A549 (cell line): ENCODE data around the gene N4BP2. TPM values are rescaled to one million over a fixed set of nuclear protein-coding genes. Genes with fewer than 3 reads are reported as not detected.

Experiments
- ATAC-seq, 2 experiments: fragments of 200-7000 bp in 1 of 2; fragments of >200 bp in 1 of 2; cut with Nextera tagmentation in 1 of 2; cut with Tn5 transposase in 1 of 2; 3 replicates each; pipeline versions ENCODE4 v1.8.0 to v1.9.1; 2018 to 2020; ENCODE audit warnings: mild to moderate bottlenecking in 1 of 2, moderate library complexity in 1 of 2
- CTCF ChIA-PET: fragments of 300-600 bp; sonication (Branson Sonifier 250); formaldehyde crosslinking; extraction: SDS; loops from one replicate; lab custom pipeline; 2021; ENCODE audit warnings: antibody characterized with exemption, inconsistent platforms; lab: Yijun Ruan, JAX
- POLR2A ChIA-PET: fragments of 350-600 bp; formaldehyde crosslinking; extraction: SDS; loops from one replicate; lab custom pipeline; 2021; ENCODE audit warnings: antibody characterized with exemption, inconsistent platforms; lab: Yijun Ruan, JAX
- DNase-seq, 2 experiments: peaks; one replicate each; pipeline versions ENCODE4 v3.0.0 to v3.0.0-alpha.2; 2011 to 2016; ENCODE audit warnings: low read depth in 1 of 2, low spot score in 1 of 2
- FAIRE-seq: peaks from 2 replicates; lab custom pipeline; 2011; peaks lifted over from hg19 to GRCh38; lab: Jason Lieb, UNC
- H3K27ac ChIP-seq, 2 experiments: fragments of >200 bp; sonication (Bioruptor Twin); formaldehyde crosslinking; 3 replicates each; pipeline ENCODE4 v1.5.1; 2016 to 2017
- H3K4me1 ChIP-seq: fragments of >200 bp; sonication (Bioruptor Twin); formaldehyde crosslinking; 3 replicates; pipeline ENCODE4 v1.6.1; 2016
- H3K4me2 ChIP-seq: fragments of >200 bp; sonication (Bioruptor Twin); formaldehyde crosslinking; 3 replicates; pipeline ENCODE4 v1.6.1; 2016
- H3K4me3 ChIP-seq: fragments of >200 bp; sonication (Bioruptor Twin); formaldehyde crosslinking; 3 replicates; pipeline ENCODE4 v1.5.1; 2016
- H3K9me3 ChIP-seq: fragments of >200 bp; sonication (Bioruptor Twin); formaldehyde crosslinking; 3 replicates; pipeline ENCODE4 v1.6.1; 2016
- ATOH8 ChIP-seq: fragments of 250-450 bp; sonication (Bioruptor Pico); IDR thresholded peaks from 2 replicates; pipeline ENCODE4 v1.5.0; 2020; ENCODE audit warnings: low read depth, mild to moderate bottlenecking, moderate library complexity
- CBX8 ChIP-seq: fragments of 200-600 bp; sonication (generic); IDR thresholded peaks from 2 replicates; pipeline ENCODE4 v1.6.1; 2016
- CHD2 ChIP-seq: fragments of 150-350 bp; IDR thresholded peaks from 2 replicates; pipeline ENCODE4 v1.6.1; 2014; ENCODE audit warnings: low read length; ENCODE audit not compliant: partially characterized antibody
- CHD4 ChIP-seq: fragments of 200-600 bp; sonication (generic); IDR thresholded peaks from 2 replicates; pipeline ENCODE4 v1.6.1; 2016; ENCODE audit warnings: antibody characterized with exemption, mild to moderate bottlenecking, borderline replicate concordance
- EP300 ChIP-seq, 2 experiments: fragments of >200 bp; sonication (Bioruptor Twin); formaldehyde crosslinking; IDR thresholded peaks; 2 replicates in 1 of 2; 3 replicates in 1 of 2; pipeline ENCODE4 v1.6.1; 2016 to 2017
- FOSB ChIP-seq: fragments of 250-450 bp; sonication (Bioruptor Pico); IDR thresholded peaks from 2 replicates; pipeline ENCODE4 v1.5.0; 2020; ENCODE audit warnings: mild to moderate bottlenecking, moderate library complexity
- FOSL2 ChIP-seq, 2 experiments: fragments of 450-650 bp in 1 of 2; fragments of >200 bp in 1 of 2; sonication (Bioruptor Twin) in 1 of 2; formaldehyde crosslinking; IDR thresholded peaks; 2 replicates each; pipeline versions ENCODE4 v1.5.0 to v1.6.1; 2016 to 2020; ENCODE audit warnings: mild to moderate bottlenecking in 1 of 2, moderate library complexity in 1 of 2
- FOXS1 ChIP-seq: fragments of 250-450 bp; sonication (Bioruptor Pico); IDR thresholded peaks from 2 replicates; pipeline ENCODE4 v1.5.0; 2020; ENCODE audit warnings: mild to moderate bottlenecking, moderate library complexity
- GATA3 ChIP-seq: IDR thresholded peaks from 2 replicates; pipeline ENCODE4 v1.6.1; 2012; ENCODE audit warnings: borderline replicate concordance
- HOXB13 ChIP-seq: fragments of 250-450 bp; sonication (Bioruptor Pico); IDR thresholded peaks from 2 replicates; pipeline ENCODE4 v1.5.0; 2020; ENCODE audit warnings: low read depth, mild to moderate bottlenecking, moderate library complexity
- KDM5A ChIP-seq: fragments of 200-600 bp; sonication (generic); IDR thresholded peaks from 2 replicates; pipeline ENCODE4 v1.6.1; 2016; ENCODE audit warnings: antibody characterized with exemption, mild to moderate bottlenecking
- MAFK ChIP-seq: fragments of 450-650 bp; IDR thresholded peaks from 2 replicates; pipeline ENCODE4 v1.6.1; 2014; ENCODE audit not compliant: partially characterized antibody
- MAZ ChIP-seq: fragments of 150-350 bp; IDR thresholded peaks from 2 replicates; pipeline ENCODE4 v1.6.1; 2014; ENCODE audit warnings: antibody characterized with exemption, low read depth, low read length, borderline replicate concordance
- NFE2L2 ChIP-seq: fragments of 150-350 bp; conservative IDR thresholded peaks from 2 replicates; pipeline ENCODE4 v1.6.1; 2014; ENCODE audit warnings: low read length
- NPAS2 ChIP-seq: fragments of 250-450 bp; sonication (Bioruptor Pico); IDR thresholded peaks from 2 replicates; pipeline ENCODE4 v1.8.0; 2022; ENCODE audit warnings: mild to moderate bottlenecking, moderate library complexity, borderline replicate concordance
- PHF8 ChIP-seq: fragments of 200-600 bp; sonication (generic); IDR thresholded peaks from 2 replicates; pipeline ENCODE4 v1.6.1; 2016; ENCODE audit warnings: low read depth, mild to moderate bottlenecking, antibody characterized with exemption, moderate library complexity, borderline replicate concordance
- POLR2AphosphoS2 ChIP-seq: conservative IDR thresholded peaks from 2 replicates; pipeline ENCODE4 v1.6.1; 2012; ENCODE audit warnings: low read length, improper control_type of control experiment, inconsistent platforms
- RAD21 ChIP-seq, 2 experiments: fragments of >200 bp in 1 of 2; sonication (Bioruptor Twin) in 1 of 2; formaldehyde crosslinking in 1 of 2; IDR thresholded peaks in 1 of 2; conservative IDR thresholded peaks in 1 of 2; 2 replicates in 1 of 2; 3 replicates in 1 of 2; pipeline ENCODE4 v1.6.1; 2012 to 2018; ENCODE audit warnings: inconsistent platforms in 1 of 2
- RARB ChIP-seq: fragments of 250-450 bp; sonication (Bioruptor Pico); IDR thresholded peaks from 2 replicates; pipeline ENCODE4 v1.8.0; 2021; ENCODE audit warnings: mild to moderate bottlenecking, moderate library complexity
- RFX5 ChIP-seq: fragments of 450-650 bp; IDR thresholded peaks from 2 replicates; pipeline ENCODE4 v1.7.1; 2014; ENCODE audit warnings: antibody characterized with exemption, mild to moderate bottlenecking, moderate library complexity
- SMC3 ChIP-seq: fragments of >200 bp; sonication (Bioruptor Twin); formaldehyde crosslinking; IDR thresholded peaks from 3 replicates; pipeline ENCODE4 v1.6.1; 2018; ENCODE audit warnings: inconsistent platforms
- TP53 ChIP-seq: fragments of 250-450 bp; sonication (Bioruptor Pico); IDR thresholded peaks from 2 replicates; pipeline ENCODE4 v1.5.0; 2021; ENCODE audit warnings: mild to moderate bottlenecking, moderate library complexity
- ZC3H11A ChIP-seq: fragments of 450-650 bp; IDR thresholded peaks from 2 replicates; pipeline ENCODE4 v1.6.1; 2014; ENCODE audit warnings: antibody characterized with exemption, mild to moderate bottlenecking
- ZFP36 ChIP-seq: fragments of 450-650 bp; IDR thresholded peaks from 2 replicates; pipeline ENCODE4 v1.6.1; 2014; ENCODE audit warnings: borderline replicate concordance; ENCODE audit not compliant: partially characterized antibody
- WGBS: methylation state at CpG from one replicate; pipeline ENCODE4 v1.1.6; 2017; ENCODE audit errors: missing lambda C conversion rate; 5-methylcytosine and 5-hydroxymethylcytosine counted together
- polyA plus RNA-seq, 4 experiments: library from polyadenylated mRNA; depleted of rRNA in 3 of 4; stranded (reverse); fragments of >200 nt; fragmentation: RNase III in 1 of 4; extraction: RNeasy Plus Mini Kit Qiagen cat#74134 plus additional on column Dnase treatment in 1 of 4; gene quantifications; 2 replicates in 3 of 4; 3 replicates in 1 of 4; pipeline ENCODE4 v1.2.3, GENCODE V29; 2011 to 2017
- TF ChIP-seq, protein P1 (sequence below): fragments of >200 bp; sonication (Bioruptor Twin); formaldehyde crosslinking; IDR thresholded peaks from 2 replicates; pipeline ENCODE4 v1.6.1; 2016

N4BP2 gene
- polyA plus RNA-seq, 2 of the 4 experiments (the other 2 are of a cell fraction): 2.7 to 10.4 TPM

- CTCF ChIA-PET: no interaction called here
- no peak for DNase-seq
- H3K27ac ChIP-seq: no peak overlapping the region
- no peak overlapping the region for H3K4me3 ChIP-seq
- POLR2A ChIA-PET: no interaction called here
- WGBS: 50% methylated on average over 2 of the region's 22 CpGs
- TF ChIP-seq FOXS1 (CRISPR knock-in tag): no peak
- TF ChIP-seq ZC3H11A: no peak
- no peak for TF ChIP-seq EP300 (IDR thresholded peaks at IDR 0.05)
- TF ChIP-seq CHD2: no peak
- TF ChIP-seq MAFK: no peak
- no peak for TF ChIP-seq ATOH8 (CRISPR knock-in tag)
- no peak for FAIRE-seq
- H3K9me3 ChIP-seq: no peaks in the 10 kb centered on the region
- no peaks in the 10 kb centered on the region for H3K4me1 ChIP-seq
- no peak for ATAC-seq
- H3K4me2 ChIP-seq: no peak overlapping the region
Observed at GRCh38 chr4:40032785-40033184, 23.9 kb upstream of the N4BP2 start.

GRCh38 chr4:40033613-40034012 lies 23.0 kb upstream of the N4BP2 start:
- H3K27ac ChIP-seq: no peak overlapping the region
- 42% methylated on average over 2 of the region's 2 CpGs for WGBS
- CTCF ChIA-PET: no interaction called here
- TF ChIP-seq NFE2L2 (no peak), CHD4 (no peak), NPAS2 (CRISPR knock-in tag) (no peak), MAZ (no peak), FOSB (CRISPR knock-in tag) (no peak), HOXB13 (CRISPR knock-in tag) (no peak), KDM5A (no peak), ZC3H11A (no peak), FOXS1 (CRISPR knock-in tag) (no peak), RFX5 (no peak), RARB (no peak), POLR2AphosphoS2 (no peak), GATA3 (no peak), PHF8 (no peak), ZFP36 (no peak), CBX8 (no peak), RAD21 (conservative IDR thresholded peaks at IDR 0.05 in 1 of 2, IDR thresholded peaks at IDR 0.05 in 1 of 2) (no peak), TP53 (CRISPR knock-in tag) (no peak), SMC3 (no peak)
- TF ChIP-seq, protein P1, sequence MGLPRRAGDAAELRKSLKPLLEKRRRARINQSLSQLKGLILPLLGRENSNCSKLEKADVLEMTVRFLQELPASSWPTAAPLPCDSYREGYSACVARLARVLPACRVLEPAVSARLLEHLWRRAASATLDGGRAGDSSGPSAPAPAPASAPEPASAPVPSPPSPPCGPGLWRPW: no peak
- TF ChIP-seq, all 56 proteins: peak for 0
- no peak for DNase-seq
- Histone ChIP-seq H3K4me2 (no peak overlapping the region), H3K4me3 (no peak overlapping the region), H3K4me1 (no peaks in the 10 kb centered on the region), H3K9me3 (no peaks in the 10 kb centered on the region)
- POLR2A ChIA-PET: no interaction called here
- no peak for ATAC-seq
- FAIRE-seq: no peak

- ChIA-PET POLR2A (interaction anchor here (0.6 to 0.9 kb wide), 2 partner anchors 15 to 17 kb away, joined by 3 to 6 read pairs; no protein-coding TSS in a partner anchor), CTCF (interaction anchor here (0.7 kb wide), 1 partner anchor 286 kb away, joined by 3 read pairs; no protein-coding TSS in a partner anchor)
- no peak for DNase-seq
- no peaks in the 10 kb centered on the region for H3K9me3 ChIP-seq
- H3K4me1 ChIP-seq: no peaks in the 10 kb centered on the region
- ATAC-seq: no peak
- no peak overlapping the region for H3K4me2 ChIP-seq
- H3K27ac ChIP-seq: no peak overlapping the region
- WGBS: 64% methylated on average over 7 of the region's 7 CpGs
- no peak overlapping the region for H3K4me3 ChIP-seq
- TF ChIP-seq FOSL2 (IDR thresholded peaks at IDR 0.05) (no peak), FOSL2 (CRISPR knock-in tag; IDR thresholded peaks at IDR 0.05) (0 out of 2 replicates have a peak, but pooled peaks have one; percentile 3), ZFP36 (no peak)
- TF ChIP-seq, all 56 proteins: peak for 1
- FAIRE-seq: no peak
Observed at GRCh38 chr4:40038977-40039376, 17.7 kb upstream of the N4BP2 start.
